T47D (cell line): ENCODE measurements around the gene GGPS1.
"Not testable (repeated sequence)": the region's sequence is repeated elsewhere in the genome, so short reads cannot be mapped to it uniquely, and the experiment has no call there.

Experiments
- DNase-seq, 2 experiments: peaks; one replicate each; pipeline versions ENCODE4 v3.0.0 to v3.0.0-alpha.2; 2011 to 2012; ENCODE audit warnings: low read depth in 1 of 2, low spot score in 1 of 2
- JUND ChIP-seq: IDR thresholded peaks from 2 replicates; pipeline ENCODE4 v1.6.1; 2012; ENCODE audit warnings: low read depth
- in situ Hi-C: cut with HindIII; loops from 2 replicates; pipeline ENCODE4 v1.10.0; 2016; ENCODE audit warnings: low sequenced_read_pairs, low pct_unique_long_range_greater_than_20kb

GGPS1 gene

GRCh38 chr1:235366286-235366685, 37.9 kb downstream of the GGPS1 start:
- in situ Hi-C loops = no loop called here
- no peak for DNase-seq
- no peak for TF ChIP-seq JUND

GRCh38 chr1:235367000-235367908, 38.9 kb downstream of the GGPS1 start, which contains the start of gene TBCE:
TBCE (plus strand) TSS chr1:235367427; CDS start chr1:235380050, 12,623 bp downstream.
- peak; percentile 94 to 99 for DNase-seq
- no peak; the same call in 1 of the 2 replicates for TF ChIP-seq JUND
- in situ Hi-C loops = no loop called here

- no peak for TF ChIP-seq JUND
- in situ Hi-C loops = no loop called here
- no peak for DNase-seq
These were observed 40.1 kb downstream of the GGPS1 start for GRCh38 chr1:235368428-235368827.

GRCh38 chr1:235369802-235370201, 41.4 kb downstream of the GGPS1 start:
- TF ChIP-seq JUND = no peak
- in situ Hi-C loops = no loop called here
- peak in 1 of 2 experiments; percentile 28 for DNase-seq

GRCh38 chr1:235375919-235376605, 47.7 kb downstream of the GGPS1 start:
- in situ Hi-C loops = no loop called here
- no peak for TF ChIP-seq JUND
- no peak for DNase-seq

GRCh38 chr1:235378134-235378735, 49.9 kb downstream of the GGPS1 start:
- DNase-seq, in situ Hi-C loops: not testable (repeated sequence)

GRCh38 chr1:235381955-235382739, 53.8 kb downstream of the GGPS1 start:
- DNase-seq, in situ Hi-C loops: not testable (repeated sequence)

GRCh38 chr1:235385633-235386032, 57.3 kb downstream of the GGPS1 start:
- DNase-seq, in situ Hi-C loops: not testable (repeated sequence)

GRCh38 chr1:235391874-235392273, 63.5 kb downstream of the GGPS1 start:
- TF ChIP-seq JUND = no peak
- no peak for DNase-seq
- in situ Hi-C loops = no loop called here
